Urothelium cell line (cell line): ENCODE results near the gene FXYD4.

Experiments
- DNase-seq: peaks from one replicate; pipeline ENCODE4 v3.0.0; 2011; ENCODE audit warnings: low spot score, mixed read lengths
- FAIRE-seq: peaks from 2 replicates; lab custom pipeline; 2011; peaks lifted over from hg19 to GRCh38; lab: Jason Lieb, UNC

Gene FXYD4

DNA sequence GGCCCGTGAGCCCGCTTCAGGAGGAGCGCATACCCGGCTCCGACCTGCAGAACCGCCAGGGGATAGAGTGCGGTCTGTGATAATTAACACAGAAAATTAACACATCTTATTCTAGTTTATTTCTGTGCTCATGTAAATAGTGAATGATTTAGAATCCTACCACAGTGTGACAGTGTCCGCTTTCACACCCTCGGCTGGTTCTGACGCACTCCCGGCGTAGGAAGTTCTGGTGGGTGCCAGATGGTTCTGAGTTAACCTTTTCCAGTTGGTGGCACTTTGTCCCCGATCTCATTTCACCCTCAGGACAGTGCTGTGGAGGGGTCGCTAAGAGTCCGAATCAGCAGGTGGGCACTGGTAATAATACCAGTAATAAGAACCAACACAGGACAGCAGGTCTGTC lies 28.3 kb upstream of the FXYD4 start:
- DNase-seq, result no peak
- no peak for FAIRE-seq

DNA sequence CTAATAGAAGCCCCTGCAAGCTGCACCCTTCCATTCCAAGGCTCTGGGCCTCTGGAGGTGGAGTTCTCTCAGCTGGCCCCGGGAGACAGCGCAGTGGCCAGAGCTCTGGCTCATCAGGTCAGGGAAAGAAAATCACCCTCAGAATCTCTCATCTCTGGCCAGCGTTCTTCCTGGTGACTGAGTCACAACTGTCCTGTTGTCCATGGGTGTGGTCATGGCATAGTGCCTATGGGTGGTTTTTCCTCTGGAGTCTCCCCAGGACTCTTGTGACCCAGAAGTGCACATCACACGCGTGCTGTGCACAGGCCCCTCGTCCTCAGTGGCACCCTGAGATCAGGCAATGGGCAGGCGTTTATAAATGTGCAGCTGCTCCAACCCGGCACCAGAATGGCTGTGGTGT lies 27.4 kb upstream of the FXYD4 start:
- FAIRE-seq (no peak), DNase-seq (no peak)

DNA sequence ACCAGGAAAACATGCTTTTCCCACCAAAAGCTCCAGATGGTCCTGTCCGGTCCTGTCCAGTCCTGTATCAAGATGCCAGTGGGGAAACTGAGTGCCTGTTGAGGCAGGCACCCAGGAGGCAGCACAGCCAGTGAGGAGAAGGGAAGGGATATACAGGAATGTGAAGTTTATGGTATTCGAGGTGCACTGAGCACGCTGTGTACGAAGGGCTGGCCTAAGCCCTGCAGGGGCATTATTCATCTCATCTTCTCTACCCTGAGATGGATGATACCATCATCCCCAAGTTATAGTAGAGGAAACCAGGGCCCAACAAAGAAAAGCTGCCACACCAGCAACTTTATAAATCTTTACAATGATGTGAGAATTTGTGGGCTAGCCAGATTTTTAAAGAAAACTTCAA lies 23.4 kb upstream of the FXYD4 start:
- FAIRE-seq, result no peak
- DNase-seq, result no peak

DNA sequence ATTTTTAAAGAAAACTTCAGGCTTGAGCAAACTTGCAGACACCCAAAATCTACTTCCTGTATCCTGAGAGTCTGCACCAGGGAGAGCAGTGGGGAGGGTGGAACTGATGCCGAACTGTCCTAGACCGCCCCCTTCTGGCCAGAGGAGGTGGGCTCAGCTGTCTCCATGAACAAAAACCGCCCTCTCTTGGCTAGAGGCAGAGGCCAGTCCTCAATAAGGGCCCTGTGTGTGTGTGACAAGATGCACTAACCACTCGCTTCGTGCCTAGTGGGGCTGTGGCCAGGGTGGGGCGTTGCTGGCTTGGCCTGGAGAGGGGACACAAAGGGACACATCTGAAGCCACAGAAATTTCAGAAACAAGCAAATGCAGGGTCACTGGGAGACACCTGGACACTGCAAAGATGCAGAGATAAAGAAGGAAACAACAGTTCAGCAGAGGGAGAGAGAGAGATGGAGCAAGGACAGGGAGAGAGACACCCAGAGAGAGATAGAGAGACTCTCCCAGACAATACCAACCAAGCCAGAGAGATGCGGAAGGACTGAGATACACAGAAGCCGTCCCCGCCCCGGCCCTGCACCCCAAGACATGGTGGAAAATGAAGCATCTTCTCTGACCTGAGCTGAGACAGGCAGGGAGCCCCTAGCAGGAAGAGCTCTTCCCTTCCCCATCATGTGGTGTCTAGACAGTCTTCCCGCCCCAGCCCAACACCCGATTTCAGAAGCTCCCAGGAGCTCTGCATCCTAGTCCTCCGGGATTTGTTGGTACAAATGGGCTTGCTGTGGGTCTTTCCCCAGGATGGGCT lies 22.7 kb upstream of the FXYD4 start:
- DNase-seq, result peak; percentile 96
- peak; percentile 78 for FAIRE-seq

DNA sequence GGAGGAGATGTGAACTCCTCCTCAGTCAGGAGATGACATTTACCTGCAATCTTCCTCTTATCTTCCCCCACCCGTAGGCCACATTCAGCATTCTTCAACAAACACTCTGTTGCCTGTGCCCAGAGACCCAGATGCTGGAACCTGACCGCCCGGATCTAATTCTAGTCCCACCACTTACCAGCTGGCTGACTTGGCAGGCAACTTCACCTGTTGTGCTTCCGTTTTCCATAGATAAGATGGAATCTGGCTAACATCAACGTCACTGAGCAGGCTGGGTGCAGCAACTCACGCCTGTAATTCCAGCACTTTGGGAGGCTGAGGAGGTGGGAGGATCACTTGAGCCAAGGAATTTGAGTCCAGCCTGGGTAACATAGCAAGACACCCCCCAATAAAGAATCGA lies 21.3 kb upstream of the FXYD4 start:
- DNase-seq (no peak), FAIRE-seq (peak; percentile 81)

DNA sequence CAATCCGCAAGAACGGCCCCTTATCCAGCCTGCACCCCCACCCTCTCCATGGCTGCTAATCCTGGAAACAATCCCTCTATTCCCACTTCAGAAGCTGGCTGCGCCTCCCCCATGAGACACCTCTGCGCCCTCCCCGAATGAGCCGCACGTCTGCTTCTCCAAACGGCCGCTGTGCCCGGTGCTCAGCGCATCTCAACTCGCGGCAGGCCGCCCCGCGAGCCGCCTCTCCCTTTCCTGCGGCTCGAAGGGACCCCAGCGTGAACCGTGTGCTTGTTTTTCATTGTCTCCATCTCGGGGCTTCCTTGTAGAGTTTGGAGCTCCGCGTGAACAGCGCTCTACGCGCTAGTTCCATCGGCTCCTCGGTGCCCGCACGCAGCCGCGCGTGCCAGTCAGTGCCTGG lies 20.8 kb upstream of the FXYD4 start:
- no peak for FAIRE-seq
- DNase-seq, result no peak

DNA sequence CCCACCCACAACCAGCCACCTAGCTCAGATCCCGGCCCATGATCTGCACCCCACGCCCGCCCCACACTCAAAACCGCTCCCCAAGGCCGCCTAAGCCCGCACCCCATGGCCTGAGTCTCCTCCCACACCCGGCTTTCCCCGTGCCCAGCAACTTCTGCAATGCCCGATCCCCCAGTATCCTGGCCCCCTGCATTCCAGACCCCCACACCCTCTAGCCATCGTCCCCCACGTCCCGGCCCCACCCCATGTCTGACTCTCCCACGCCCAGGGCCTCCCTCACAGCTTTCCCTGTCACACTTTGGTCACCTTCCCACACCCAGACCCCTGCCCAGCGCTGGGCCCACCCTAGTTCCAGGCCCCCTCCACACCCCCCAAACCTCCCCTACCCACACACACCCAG lies 20.1 kb upstream of the FXYD4 start:
- no peak for DNase-seq
- no peak for FAIRE-seq

DNA sequence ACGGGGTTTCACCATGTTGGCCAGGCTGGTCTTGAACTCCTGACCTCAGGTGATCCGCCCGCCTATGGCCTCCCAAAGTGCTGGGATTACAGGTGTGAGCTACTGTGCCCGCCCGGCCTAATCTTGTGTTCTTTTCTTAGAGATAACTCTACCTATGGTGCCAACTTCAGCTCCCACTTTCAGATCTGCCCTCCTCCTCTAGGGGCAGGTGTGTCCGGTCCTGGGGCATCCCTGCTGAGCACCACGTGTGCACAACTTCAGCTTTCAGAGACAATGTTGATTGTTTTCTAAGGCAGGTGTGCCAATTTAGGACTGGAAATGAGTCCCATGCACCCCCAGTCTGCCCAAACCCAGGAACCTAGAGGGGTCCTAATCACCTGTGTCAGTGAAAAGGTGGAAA lies 18.5 kb upstream of the FXYD4 start:
- DNase-seq (no peak), FAIRE-seq (no peak)

DNA sequence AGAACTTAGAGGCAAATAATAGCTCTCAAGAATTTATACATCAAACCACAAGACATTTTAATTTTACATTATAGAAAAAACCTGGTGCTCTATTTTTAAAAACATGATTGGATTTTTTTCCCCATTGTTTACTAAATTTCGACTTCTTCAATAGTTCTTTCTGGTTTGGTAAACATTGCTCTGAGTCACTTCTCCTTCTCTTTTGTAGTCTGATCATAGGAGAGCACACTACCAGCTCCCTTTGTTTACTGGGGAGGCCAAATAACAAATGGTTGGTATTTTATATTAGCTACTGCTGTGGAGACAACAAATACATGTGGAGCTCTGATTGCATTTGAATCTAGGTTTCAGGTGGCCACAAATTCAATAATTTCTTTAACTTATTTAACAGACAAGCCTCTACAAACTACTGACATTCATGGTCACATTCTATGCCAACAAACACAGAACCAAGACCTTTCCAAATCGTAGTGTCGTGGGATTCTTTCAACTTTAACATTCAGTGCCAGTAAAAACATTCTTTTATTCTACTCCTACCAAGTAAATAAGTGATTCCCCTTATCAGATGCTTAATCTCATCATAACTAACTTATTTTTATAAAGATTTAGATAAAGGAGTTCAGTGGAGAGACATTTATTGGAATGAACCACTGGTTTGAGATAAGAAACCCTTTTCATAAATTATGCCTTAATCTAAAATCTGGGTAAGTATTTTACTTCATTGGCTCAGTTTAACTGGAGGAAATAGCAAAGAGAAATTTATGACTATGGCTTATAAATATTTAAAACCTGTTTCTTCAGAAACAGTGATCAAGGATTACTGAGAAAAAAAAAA lies 17.7 kb upstream of the FXYD4 start:
- FAIRE-seq (no peak), DNase-seq (no peak)

DNA sequence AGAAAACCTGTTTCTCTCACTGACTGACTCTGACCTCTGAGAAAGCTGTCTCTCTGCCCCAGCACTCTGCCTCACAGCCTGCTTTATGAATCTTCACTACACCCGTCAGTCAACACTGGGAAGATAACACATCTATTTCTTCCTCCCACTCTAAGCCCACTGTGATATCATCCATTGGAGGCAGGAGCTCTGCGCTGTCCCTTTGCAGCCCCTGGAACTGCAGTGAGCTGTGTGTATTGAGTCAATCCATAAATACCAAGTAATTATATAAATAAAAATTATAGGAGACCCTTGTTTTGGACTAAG lies 17.2 kb upstream of the FXYD4 start:
- DNase-seq (no peak), FAIRE-seq (peak; percentile 81)

DNA sequence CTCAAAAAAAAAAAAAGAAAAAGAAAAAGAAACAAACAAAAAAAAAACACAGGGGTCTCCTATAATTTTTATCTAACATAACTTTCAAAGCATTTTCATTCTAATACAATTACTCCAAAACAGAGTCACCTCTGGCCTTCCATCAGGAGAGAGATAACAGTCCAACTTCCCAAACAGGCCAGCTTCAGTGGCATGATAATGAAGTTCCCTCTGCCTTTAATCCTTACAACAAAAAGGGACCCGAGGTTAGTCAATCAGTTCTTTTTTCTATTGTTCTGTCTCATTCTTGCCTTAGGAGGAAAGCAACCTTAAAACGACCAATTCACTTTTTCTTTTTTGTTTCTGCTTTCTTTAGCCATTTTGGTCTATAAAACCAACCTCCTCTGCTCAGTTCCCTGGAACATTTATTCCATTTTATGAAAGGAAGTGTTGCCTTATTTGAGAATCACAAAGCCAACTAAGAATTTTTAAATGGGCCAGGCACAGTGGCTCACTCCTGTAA lies 16.5 kb upstream of the FXYD4 start:
- FAIRE-seq, result no peak

DNA sequence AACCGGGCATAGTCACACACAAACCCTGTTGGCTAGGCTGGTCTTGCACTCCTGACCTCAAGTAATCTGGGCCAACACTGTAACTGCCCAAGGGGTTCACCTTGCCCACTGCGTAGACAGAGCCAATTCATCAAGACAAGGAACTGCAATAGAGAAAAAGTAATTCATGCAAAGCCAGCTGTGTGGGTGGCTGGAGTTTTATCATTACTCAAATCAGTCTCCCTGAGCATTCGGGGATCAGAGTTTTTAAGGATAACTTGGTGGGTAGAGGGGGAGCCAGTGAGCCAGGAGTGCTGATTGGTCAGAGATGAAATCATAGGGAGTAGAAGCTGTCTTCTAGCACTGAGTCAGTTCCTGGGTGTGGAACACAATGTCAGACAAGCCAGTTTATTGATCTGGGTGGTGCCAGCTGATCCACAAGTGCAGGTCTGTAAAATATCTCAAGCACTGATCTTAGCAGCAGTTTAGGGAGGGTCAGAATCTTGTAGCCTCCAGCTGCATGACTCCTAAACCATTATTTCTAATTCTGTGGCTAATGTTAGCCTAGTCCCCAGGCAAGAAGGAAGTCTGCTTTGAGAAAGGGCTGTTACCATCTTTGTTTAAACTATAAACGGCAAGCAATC lies 15.6 kb upstream of the FXYD4 start:
- FAIRE-seq, result peak; percentile 94
- no peak for DNase-seq

More for the DNA sequence above, 16.5 kb upstream of the FXYD4 start:
- DNase-seq, result no peak

DNA sequence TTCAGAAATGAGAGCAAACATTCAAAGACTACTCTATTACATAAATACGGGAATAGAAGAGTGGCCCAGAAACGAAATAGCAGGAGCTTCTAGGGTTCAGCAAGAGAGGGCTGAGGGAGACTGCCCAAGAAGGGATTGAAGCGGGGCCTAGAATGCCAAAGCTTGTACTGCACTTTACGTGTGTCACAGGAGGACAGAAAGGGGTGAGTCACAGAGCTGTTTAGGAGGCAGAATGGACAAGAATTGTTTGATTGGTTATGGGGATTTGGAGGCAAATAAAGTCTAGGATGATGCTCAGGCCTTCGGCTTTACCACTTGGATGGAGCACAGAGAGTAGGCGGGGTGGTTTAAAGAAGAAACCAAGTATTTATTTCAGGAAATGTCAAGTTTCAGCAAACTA lies 11.3 kb upstream of the FXYD4 start:
- FAIRE-seq (no peak), DNase-seq (no peak)

DNA sequence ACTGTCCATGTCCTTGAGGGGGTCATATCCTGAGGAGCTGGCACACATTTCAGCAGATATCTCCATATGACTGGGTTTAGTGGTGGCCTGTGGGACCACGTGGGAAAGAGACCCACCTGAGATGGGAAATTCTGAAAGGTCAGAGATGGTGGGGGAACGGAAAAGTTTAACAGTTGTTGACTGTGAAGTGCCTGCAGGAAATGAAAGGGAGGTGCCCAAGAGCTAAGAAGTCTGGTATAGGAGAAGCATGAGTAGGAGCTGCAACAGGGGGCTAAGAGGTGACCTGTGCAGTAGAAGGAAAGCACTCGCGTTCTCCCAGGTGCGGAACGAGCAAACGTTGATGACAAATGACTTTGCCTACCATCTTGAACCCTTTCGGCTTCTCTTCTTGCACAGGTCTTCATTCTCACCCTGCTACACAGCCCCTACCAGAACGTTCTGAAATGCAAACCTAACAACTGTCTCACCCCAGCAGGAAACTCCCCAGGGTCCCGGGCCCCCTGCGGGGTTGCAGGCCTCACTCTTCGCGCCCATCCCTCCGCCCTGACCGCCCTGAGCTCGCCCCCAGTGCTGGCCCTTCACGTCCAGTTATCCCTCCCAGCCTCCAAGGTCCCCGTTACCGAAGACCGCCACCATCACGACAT lies 9.8 kb upstream of the FXYD4 start:
- DNase-seq (no peak), FAIRE-seq (no peak)

DNA sequence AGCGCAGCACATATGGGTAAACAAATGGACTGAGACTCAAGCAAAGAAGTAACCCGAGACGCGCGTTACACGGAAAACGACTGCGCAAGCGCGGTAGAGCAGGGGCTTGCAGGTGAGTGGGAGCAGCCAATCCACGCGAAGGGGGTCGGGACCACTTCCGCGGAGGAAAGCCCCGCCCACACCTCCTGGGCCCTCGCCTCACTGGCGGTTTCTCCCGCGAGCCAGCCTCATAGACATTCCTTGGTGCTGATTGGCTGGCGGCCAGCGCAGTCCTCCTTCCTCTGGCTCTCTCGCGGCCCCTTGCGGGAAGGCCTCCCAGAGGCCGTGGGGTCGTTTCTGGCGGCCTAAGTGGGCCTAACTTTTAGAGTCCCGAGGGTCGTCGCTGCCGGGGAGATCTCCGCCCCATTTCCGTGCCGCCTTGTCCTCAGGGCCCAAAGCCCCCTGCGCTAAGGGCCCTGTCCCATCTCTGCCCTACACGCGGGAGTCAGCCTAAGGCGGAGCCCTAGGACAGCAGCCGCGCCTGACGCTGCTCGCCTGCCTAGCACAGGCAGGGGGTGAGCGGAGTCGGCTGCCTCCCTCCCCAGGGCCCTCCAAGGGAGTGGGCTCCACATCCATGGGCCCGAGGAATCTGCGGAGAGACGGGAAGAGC lies 9.1 kb upstream of the FXYD4 start:
- peak; percentile 63 for FAIRE-seq
- DNase-seq, result no peak

DNA sequence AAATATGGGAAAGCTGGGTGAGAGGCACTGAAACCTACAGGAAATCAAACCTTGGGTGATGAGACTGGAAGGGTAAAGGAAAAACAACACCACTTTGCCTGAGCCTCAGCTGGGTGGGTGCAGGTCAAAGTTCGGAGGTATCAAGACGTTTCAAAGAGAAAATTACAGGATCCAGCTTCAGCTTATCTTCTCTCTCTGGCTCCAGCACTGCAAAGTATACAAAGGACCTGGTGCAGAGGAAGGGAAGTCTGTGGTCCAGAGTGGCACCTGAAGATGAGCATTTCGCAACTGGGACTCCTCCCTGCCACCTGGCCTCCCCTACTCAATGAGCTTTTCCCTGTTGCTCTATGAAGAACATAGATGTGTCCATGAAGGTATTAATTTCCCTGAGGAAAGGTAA lies 6.4 kb upstream of the FXYD4 start:
- FAIRE-seq, result no peak
- DNase-seq, result no peak

DNA sequence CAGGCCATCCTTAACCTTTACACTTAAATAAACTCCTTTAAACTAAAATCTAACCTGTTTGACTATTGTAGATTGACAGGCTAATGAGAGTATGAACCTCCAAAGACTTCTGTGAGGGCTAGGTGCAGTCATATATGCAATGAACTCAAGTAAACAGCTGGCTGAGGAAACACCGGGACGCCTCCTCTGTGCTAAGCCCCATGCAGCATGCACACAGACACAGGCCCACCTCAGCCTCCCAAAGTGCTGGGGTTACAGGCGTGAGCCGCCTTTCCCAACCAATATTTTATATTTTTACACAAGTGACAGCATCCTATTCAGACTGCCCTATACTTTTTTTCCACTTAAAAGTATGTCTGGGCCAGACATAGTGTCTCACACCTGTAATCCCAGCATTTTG lies 1.5 kb upstream of the FXYD4 start:
- FAIRE-seq, result no peak
- no peak for DNase-seq

DNA sequence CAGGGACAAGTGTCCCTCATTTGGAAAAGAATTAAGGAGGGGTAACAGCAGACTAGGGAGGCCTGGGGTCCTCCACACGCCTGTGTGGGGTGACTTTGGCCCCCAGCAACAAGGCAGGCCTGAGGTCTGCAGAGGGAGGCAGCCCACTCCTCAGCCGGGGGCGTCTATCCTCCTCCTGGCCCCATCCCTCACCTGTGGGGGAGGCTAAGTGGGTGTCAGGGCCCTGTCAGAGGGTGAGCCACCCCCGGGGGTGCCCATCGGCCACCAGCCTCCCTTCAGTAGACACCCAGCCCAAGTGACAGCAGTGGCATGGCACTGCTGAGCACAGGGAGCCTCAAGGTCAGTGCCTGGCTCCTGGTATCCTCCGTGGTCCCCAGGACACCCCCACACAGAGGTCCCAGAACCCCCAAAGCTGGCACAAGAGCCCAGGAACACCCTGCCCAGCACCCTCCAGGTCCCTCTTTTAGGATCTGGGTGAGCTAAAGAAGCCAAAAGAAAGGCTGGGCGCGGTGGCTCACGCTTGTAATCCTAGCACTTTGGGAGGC lies 693 bp upstream of the FXYD4 start:
- no peak for FAIRE-seq
- DNase-seq, result no peak

DNA sequence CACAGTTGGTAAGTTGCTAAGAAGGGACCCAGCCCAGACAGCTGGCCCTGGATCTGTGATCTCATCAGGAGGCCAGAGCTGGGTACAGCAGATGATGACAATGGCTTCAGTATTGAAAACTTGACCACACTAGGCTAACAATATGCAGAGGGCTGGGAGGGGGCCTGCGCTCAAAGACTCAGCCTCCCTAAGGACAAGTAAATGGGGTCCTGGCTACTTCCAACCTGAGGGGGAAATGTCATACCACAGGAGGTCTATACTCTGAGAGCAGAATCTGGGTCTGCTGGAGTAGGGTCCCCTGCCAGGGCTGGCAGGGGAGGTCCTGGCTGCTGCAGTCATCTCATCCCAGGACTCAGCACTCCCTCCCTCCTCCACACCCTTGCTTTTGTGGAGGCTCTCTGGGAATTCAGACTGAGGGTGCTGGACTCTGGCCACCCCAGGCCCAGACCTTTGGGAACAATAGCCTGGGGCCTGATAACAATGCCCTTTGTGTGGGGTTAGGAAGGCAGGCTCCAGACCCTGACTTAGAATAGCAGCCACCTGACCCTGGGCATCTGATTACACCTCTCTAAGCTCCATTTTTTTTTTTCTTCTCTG lies 1.4 kb downstream of the FXYD4 start:
- DNase-seq, result no peak
- no peak for FAIRE-seq

DNA sequence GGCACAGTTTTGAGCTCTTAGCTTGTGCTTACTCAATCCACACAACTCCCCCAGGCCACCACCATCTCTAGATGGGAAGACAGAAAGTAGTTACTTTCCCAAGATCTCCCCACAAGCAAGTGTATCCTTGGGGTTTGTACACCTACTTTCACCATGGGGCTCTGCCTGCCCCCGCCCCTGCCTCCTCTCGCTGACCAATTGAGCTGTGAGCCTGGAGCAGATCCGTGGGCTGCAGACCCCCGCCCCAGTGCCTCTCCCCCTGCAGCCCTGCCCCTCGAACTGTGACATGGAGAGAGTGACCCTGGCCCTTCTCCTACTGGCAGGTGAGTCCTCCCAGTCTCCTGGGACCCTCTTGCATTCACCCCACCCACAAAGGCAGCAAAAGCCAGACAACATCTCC lies 2.0 kb downstream of the FXYD4 start:
- no peak for DNase-seq
- no peak for FAIRE-seq
